ENCODE measurements around the gene KLHL21. TPM values are rescaled to one million over a fixed set of nuclear protein-coding genes. Genes with fewer than 3 reads are reported as not detected.

Gene KLHL21
- total RNA-seq, 1 donor = 51.8 TPM

DNA sequence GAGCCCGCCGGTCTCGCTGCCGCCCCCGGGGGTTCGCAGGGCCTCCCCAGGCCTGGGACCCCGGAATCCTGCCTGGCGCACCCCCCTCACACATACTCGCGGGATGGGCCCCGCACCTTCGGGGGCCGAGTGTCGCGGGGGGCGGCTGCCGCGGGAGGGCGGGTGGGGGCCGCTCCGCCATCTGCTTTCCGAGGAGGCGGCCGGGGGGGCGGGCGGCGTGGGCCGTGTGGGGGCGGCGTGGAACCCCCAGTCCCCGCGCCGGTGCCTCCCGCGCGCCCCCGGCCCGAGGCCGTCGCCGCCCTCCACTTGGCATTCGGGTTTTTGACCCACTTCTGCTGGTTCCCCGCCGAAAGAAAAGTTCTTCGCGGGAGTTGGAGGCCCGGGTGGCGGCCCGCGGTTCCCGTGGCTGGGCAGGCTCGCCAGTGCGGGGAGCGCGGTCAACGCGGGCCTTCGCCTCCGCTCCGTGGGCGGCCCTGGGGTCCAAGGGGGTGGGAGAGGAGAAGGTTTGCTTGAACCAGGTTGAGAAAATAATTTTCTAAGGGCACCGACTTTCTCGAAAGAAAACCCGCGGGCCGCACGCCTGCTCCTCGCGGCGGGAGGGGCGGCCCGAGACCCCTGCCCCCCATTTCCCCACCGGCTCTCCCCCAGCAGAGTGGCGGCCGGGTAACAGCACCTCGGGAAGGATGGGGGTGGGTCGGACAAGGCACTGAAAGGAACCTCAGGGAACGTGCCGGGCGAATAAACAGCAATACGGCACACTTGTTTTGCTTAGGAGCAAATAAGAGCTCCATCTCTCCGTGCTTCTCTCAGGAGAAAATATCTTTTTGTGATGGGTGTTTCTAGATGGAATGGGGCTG, 12.5 kb upstream of the KLHL21 start:
- TF ChIP-seq, protein P1, sequence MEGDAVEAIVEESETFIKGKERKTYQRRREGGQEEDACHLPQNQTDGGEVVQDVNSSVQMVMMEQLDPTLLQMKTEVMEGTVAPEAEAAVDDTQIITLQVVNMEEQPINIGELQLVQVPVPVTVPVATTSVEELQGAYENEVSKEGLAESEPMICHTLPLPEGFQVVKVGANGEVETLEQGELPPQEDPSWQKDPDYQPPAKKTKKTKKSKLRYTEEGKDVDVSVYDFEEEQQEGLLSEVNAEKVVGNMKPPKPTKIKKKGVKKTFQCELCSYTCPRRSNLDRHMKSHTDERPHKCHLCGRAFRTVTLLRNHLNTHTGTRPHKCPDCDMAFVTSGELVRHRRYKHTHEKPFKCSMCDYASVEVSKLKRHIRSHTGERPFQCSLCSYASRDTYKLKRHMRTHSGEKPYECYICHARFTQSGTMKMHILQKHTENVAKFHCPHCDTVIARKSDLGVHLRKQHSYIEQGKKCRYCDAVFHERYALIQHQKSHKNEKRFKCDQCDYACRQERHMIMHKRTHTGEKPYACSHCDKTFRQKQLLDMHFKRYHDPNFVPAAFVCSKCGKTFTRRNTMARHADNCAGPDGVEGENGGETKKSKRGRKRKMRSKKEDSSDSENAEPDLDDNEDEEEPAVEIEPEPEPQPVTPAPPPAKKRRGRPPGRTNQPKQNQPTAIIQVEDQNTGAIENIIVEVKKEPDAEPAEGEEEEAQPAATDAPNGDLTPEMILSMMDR (IDR thresholded peaks at IDR 0.05; ENCODE audit: insufficient read depth, low read depth, low read length) = no peak

DNA sequence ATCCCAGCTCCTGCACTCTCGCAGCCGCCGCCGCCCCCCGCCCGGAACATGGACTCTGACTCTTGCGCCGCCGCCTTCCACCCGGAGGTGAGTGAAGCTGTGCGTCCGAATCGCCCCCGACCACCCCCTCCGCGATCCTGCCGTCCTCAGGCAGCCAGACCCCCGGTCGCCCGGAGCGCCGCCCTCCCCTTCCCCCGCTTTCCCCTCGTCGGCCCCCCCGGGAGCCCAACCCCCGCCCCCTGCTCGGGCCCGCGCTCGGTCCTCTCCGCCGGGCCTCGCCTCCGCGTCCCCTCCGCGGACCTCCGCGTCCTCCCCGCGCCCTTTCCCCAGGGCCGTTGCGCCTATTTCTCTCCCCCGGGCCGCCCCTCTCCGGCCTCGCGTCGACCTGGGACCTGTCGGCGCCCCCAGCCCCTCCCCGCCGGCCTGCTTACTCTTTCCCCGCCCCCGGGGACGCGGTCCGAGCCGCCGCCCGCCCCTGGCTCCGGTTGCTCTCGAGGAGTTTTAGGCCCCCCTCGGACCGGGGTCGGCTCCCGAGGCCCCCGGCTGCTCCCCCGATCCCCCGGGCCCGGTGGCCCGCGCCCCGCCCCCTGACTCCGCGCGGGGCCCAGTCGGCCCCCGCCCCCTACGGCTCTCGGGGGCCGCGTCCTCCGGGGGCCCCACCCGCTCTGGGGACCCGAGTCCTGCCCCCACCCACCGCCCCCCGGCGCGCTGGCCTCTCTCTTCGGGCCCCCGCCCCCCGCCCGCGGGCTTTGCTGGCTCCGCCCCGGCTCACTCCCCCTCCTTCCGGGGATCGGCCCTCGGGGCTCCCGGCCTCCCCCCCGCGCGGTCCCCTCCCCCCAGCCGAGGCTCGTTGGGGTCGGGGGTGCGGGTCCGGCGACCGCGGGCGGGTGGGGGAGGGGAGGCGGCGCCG, 11.6 kb upstream of the KLHL21 start:
- DNase-seq (ENCODE audit: low read depth) = peak; percentile 42
- H3K4me3 ChIP-seq (ENCODE audit: low read depth, low read length) = peak overlapping the region; percentile 73
- TF ChIP-seq, protein P1 (IDR thresholded peaks at IDR 0.05; ENCODE audit: insufficient read depth, low read depth, low read length) = no peak

More for the DNA sequence above, 12.5 kb upstream of the KLHL21 start:
- no peak for DNase-seq (ENCODE audit: low read depth)
- H3K4me3 ChIP-seq (ENCODE audit: low read depth, low read length) = peak overlapping the region; percentile 73

GRCh38 chr1:6613361-6614018, 10.8 kb upstream of the KLHL21 start, which contains the start of gene PHF13:
Gene PHF13, plus strand, starts transcription at chr1:6613731. Its CDS starts 336 bp downstream, at chr1:6614067.
- peak; percentile 99 for DNase-seq (ENCODE audit: low read depth)
- peak within 1 kb of the TSS; percentile 87 for H3K4me3 ChIP-seq (ENCODE audit: low read depth, low read length)
- TF ChIP-seq, protein P1 (IDR thresholded peaks at IDR 0.05; ENCODE audit: insufficient read depth, low read depth, low read length) = no peak

DNA sequence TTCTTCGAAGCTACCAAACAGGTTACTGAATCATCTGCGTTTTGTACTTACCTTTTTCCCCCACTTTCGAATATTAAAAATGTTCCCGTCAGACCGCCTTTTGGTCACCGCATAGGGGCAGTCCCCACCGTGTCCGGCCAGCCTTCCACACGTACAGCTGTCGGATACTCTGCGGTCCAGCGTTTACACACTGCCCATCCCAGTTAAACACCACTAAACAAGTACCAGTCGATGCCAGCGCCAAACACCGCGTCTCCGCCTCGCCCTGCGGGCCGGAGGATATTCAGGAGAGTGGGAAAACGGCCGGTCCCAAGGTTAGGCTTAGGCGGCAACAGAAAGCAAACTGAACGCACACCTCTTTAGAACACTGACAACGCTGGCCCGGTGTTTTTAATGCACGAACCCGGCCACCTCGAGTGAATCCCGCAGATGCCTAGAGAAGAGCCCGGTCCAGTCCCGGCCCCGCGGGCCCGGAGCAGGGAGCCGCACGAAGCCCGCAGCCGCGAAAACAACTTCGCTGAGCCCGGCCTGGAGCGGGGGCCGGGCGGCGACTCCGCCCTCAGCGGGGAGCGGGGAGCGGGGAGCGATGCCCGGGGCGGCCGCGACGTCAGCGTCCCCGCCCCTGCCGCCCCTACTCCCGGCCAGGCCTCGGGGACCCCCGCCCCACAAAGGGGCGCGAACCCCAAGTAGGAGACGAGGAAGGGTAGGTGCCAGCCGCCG, 10.1 kb upstream of the KLHL21 start:
- H3K4me3 ChIP-seq (ENCODE audit: low read depth, low read length) = peak overlapping the region; percentile 87
- TF ChIP-seq, protein P1 (IDR thresholded peaks at IDR 0.05; ENCODE audit: insufficient read depth, low read depth, low read length) = no peak
- peak; percentile 55 for DNase-seq (ENCODE audit: low read depth)

DNA sequence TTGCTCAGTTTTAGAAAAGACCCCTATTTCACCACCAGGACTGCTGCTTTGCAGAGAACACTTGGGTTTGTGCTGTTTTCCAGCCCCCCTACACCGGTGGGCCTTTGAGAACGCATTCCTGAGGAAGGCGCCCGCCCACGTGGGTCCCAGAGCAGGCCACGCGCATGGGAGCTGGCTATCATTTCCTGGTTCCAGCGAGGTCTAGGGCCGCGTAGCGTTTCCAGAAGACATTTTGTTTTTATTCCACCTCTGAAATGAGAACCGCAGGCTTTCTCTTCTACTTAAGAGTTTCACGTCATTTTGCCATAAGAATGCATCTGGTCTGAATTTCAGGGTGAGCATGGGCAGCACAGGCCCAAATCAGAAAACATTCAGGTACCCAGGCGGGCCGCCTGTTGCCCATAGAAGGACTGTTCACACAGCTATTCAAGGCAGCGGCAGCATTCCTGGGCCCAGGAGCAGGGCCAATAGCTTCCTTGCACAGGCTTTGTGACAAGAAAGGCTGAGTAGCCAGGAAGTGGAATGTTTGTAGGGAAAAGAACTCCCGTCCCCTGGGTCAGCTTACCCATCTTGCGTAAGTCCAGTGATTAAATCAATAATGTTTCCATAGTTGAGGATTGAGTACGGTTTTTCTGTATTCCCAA, 1.4 kb upstream of the KLHL21 start:
- DNase-seq (ENCODE audit: low read depth) = peak; percentile 81
- TF ChIP-seq, protein P1 (IDR thresholded peaks at IDR 0.05; ENCODE audit: insufficient read depth, low read depth, low read length) = no peak
- H3K4me3 ChIP-seq (ENCODE audit: low read depth, low read length) = peak overlapping the region; percentile 57

Measured in fibroblast of villous mesenchyme (primary cell).